ENCODE measurements around the gene CBFA2T3. TPM values are rescaled to one million over a fixed set of nuclear protein-coding genes. Genes with fewer than 3 reads are reported as not detected.
A peak's percentile ranks its signal among the peaks of the same experiment; 100 is the strongest.

Gene CBFA2T3
- total and polyA plus RNA-seq, 5 experiments from 2014 or later, result 0.04 to 2.0 (median 1.5) TPM; not detected in 2

- H3K36me3 Mint-ChIP-seq, result no peaks in the 10 kb centered on the region
- H3K4me1 Mint-ChIP-seq, result peaks cover 14 to 21% (median 18%) of the 10 kb centered on the region in 4 donors
- peak overlapping the region in 9 of 10 donors; percentile 13 to 79 (median 63) for H3K4me3 Mint-ChIP-seq
- DNase-seq (no peak), ATAC-seq (no peak)
- H3K27ac Mint-ChIP-seq, result peak overlapping the region in 4 of 10 donors; percentile 19 to 72 (median 45)
- H3K9me3 Mint-ChIP-seq, result no peaks in the 10 kb centered on the region
- POLR2A ChIA-PET, result interaction anchor here (0.9 to 1.2 kb wide), 2 partner anchors 11 to 15 kb away, joined by 3 read pairs; no protein-coding TSS in a partner anchor
- H3K27me3 Mint-ChIP-seq, result peaks cover 11 to 56% (median 29%) of the 10 kb centered on the region in 5 donors
Measured at GRCh38 chr16:88957433-88957767, 19.6 kb downstream of the CBFA2T3 start.

- ATAC-seq, result no peak
- Mint-ChIP-seq H3K4me1 (peaks cover 14 to 20% (median 18%) of the 10 kb centered on the region in 4 donors), H3K27ac (peak overlapping the region in 2 of 10 donors; percentile 19 to 26), H3K27me3 (peaks cover 11 to 50% (median 25%) of the 10 kb centered on the region in 5 donors), H3K36me3 (no peaks in the 10 kb centered on the region), H3K9me3 (no peaks in the 10 kb centered on the region), H3K4me3 (peak overlapping the region in 3 of 10 donors; percentile 58 to 79 (median 65))
- no peak for DNase-seq
- POLR2A ChIA-PET, result no interaction called here
Measured at GRCh38 chr16:88956546-88957432, 20.2 kb downstream of the CBFA2T3 start.

GRCh38 chr16:88955906-88956305 is 21.1 kb downstream of the CBFA2T3 start:
- DNase-seq, result no peak
- no peak overlapping the region for H3K4me3 Mint-ChIP-seq
- H3K27ac Mint-ChIP-seq, result no peak overlapping the region
- ATAC-seq, result no peak
- no peaks in the 10 kb centered on the region for H3K9me3 Mint-ChIP-seq
- H3K27me3 Mint-ChIP-seq, result peaks cover 11 to 41% (median 24%) of the 10 kb centered on the region in 5 donors
- POLR2A ChIA-PET, result no interaction called here
- H3K36me3 Mint-ChIP-seq, result no peaks in the 10 kb centered on the region
- peaks cover 14 to 20% (median 18%) of the 10 kb centered on the region in 4 donors for H3K4me1 Mint-ChIP-seq

GRCh38 chr16:88953003-88953690 is 23.9 kb downstream of the CBFA2T3 start:
- H3K4me3 Mint-ChIP-seq, result no peak overlapping the region
- H3K36me3 Mint-ChIP-seq, result no peaks in the 10 kb centered on the region
- peaks cover 11 to 13% (median 13%) of the 10 kb centered on the region in 4 donors for H3K4me1 Mint-ChIP-seq
- POLR2A ChIA-PET, result no interaction called here
- H3K9me3 Mint-ChIP-seq, result no peaks in the 10 kb centered on the region
- peaks cover 9 to 22% (median 13%) of the 10 kb centered on the region in 5 donors for H3K27me3 Mint-ChIP-seq
- no peak overlapping the region for H3K27ac Mint-ChIP-seq
- DNase-seq, result no peak
- ATAC-seq, result no peak

GRCh38 chr16:88951989-88952388 is 25.0 kb downstream of the CBFA2T3 start:
- peaks cover 0 to 11% (median 2%) of the 10 kb centered on the region in 5 donors for H3K27me3 Mint-ChIP-seq
- H3K9me3 Mint-ChIP-seq, result no peaks in the 10 kb centered on the region
- DNase-seq (no peak), ATAC-seq (no peak)
- POLR2A ChIA-PET, result interaction anchor here (0.6 kb wide), 1 partner anchor 158 kb away, joined by 4 read pairs; no protein-coding TSS in a partner anchor
- H3K4me1 Mint-ChIP-seq, result peaks cover under 1 to 1% (median 1%) of the 10 kb centered on the region in 4 donors
- H3K27ac Mint-ChIP-seq, result no peak overlapping the region
- H3K4me3 Mint-ChIP-seq, result no peak overlapping the region
- H3K36me3 Mint-ChIP-seq, result no peaks in the 10 kb centered on the region

GRCh38 chr16:88951501-88951900 is 25.5 kb downstream of the CBFA2T3 start:
- Mint-ChIP-seq H3K4me3 (no peak overlapping the region), H3K27ac (no peak overlapping the region)

GRCh38 chr16:88948781-88949490 is 28.1 kb downstream of the CBFA2T3 start:
- no peak overlapping the region for H3K4me3 Mint-ChIP-seq
- H3K27me3 Mint-ChIP-seq, result peaks cover 3 to 27% (median 6%) of the 10 kb centered on the region in 5 donors
- H3K9me3 Mint-ChIP-seq, result no peaks in the 10 kb centered on the region
- no peak for ATAC-seq
- DNase-seq, result no peak
- no peak overlapping the region for H3K27ac Mint-ChIP-seq
- POLR2A ChIA-PET, result no interaction called here
- H3K4me1 Mint-ChIP-seq, result no peaks in the 10 kb centered on the region
- peaks cover 0 to 2% (median 0%) of the 10 kb centered on the region in 3 donors for H3K36me3 Mint-ChIP-seq

More at GRCh38 chr16:88951501-88951900, 25.5 kb downstream of the CBFA2T3 start:
- ATAC-seq (no peak), DNase-seq (no peak)
- Mint-ChIP-seq H3K27me3 (peaks cover 0 to 8% (median 0%) of the 10 kb centered on the region in 5 donors), H3K36me3 (no peaks in the 10 kb centered on the region), H3K4me1 (no peaks in the 10 kb centered on the region), H3K9me3 (no peaks in the 10 kb centered on the region)
- POLR2A ChIA-PET, result interaction anchor here (0.6 kb wide), 1 partner anchor 157 kb away, joined by 4 read pairs; no protein-coding TSS in a partner anchor

- POLR2A ChIA-PET, result no interaction called here
- Mint-ChIP-seq H3K4me3 (no peak overlapping the region), H3K27me3 (peaks cover 6 to 46% (median 9%) of the 10 kb centered on the region in 5 donors)
Measured at GRCh38 chr16:88945473-88945872, 31.5 kb downstream of the CBFA2T3 start.

GRCh38 chr16:88943741-88944140 is 33.3 kb downstream of the CBFA2T3 start:
- peaks cover 11 to 54% (median 15%) of the 10 kb centered on the region in 5 donors for H3K27me3 Mint-ChIP-seq
- H3K4me3 Mint-ChIP-seq, result peak overlapping the region in 1 of 10 donors; percentile 19
- no peaks in the 10 kb centered on the region for H3K9me3 Mint-ChIP-seq
- H3K4me1 Mint-ChIP-seq, result peaks cover 0 to 20% (median 9%) of the 10 kb centered on the region in 4 donors
- ATAC-seq (no peak), DNase-seq (no peak)
- POLR2A ChIA-PET, result no interaction called here
- no peak overlapping the region for H3K27ac Mint-ChIP-seq
- peaks cover 0 to 2% (median 0%) of the 10 kb centered on the region in 3 donors for H3K36me3 Mint-ChIP-seq

More at GRCh38 chr16:88945473-88945872, 31.5 kb downstream of the CBFA2T3 start:
- DNase-seq, result no peak
- ATAC-seq, result no peak
- no peak overlapping the region for H3K27ac Mint-ChIP-seq
- peaks cover 0 to 8% (median 0%) of the 10 kb centered on the region in 4 donors for H3K4me1 Mint-ChIP-seq
- H3K9me3 Mint-ChIP-seq, result no peaks in the 10 kb centered on the region
- peaks cover 0 to 2% (median 0%) of the 10 kb centered on the region in 3 donors for H3K36me3 Mint-ChIP-seq

- no peak for ATAC-seq
- Mint-ChIP-seq H3K27me3 (peaks cover 11 to 50% (median 19%) of the 10 kb centered on the region in 5 donors), H3K36me3 (peaks cover 0 to 2% (median 0%) of the 10 kb centered on the region in 3 donors), H3K4me1 (peaks cover 0 to 22% (median 9%) of the 10 kb centered on the region in 4 donors), H3K4me3 (peak overlapping the region in 2 of 10 donors; percentile 18 to 44), H3K27ac (no peak overlapping the region), H3K9me3 (no peaks in the 10 kb centered on the region)
- POLR2A ChIA-PET, result no interaction called here
- no peak for DNase-seq
Measured at GRCh38 chr16:88943131-88943664, 33.8 kb downstream of the CBFA2T3 start.

GRCh38 chr16:88941913-88942909 is 34.8 kb downstream of the CBFA2T3 start:
- POLR2A ChIA-PET, result interaction anchor here (0.6 to 0.8 kb wide), 2 partner anchors 218 to 566 kb away, joined by 3 read pairs; partner anchors contain the start of gene SPG7
- Mint-ChIP-seq H3K4me3 (peak overlapping the region; percentile 2 to 77 (median 64)), H3K36me3 (peaks cover 0 to 2% (median 0%) of the 10 kb centered on the region in 3 donors), H3K4me1 (peaks cover 0 to 30% (median 9%) of the 10 kb centered on the region in 4 donors), H3K9me3 (no peaks in the 10 kb centered on the region), H3K27ac (peak overlapping the region in 1 of 10 donors; percentile 24), H3K27me3 (peaks cover 12 to 58% (median 23%) of the 10 kb centered on the region in 5 donors)
- DNase-seq (peak; percentile 14 to 77 (median 56)), ATAC-seq (peak; percentile 71 to 75)

All from naive thymus-derived CD8-positive, alpha-beta T cell (primary cell).